Memory B cell (primary cell): ENCODE measurements around the gene ATXN7L1.

Source experiments
- ATAC-seq: fragments of 150-1000 bp; cut with Tn5 transposase; 2 replicates; pipeline ENCODE4 v1.10.0; 2021; ENCODE audit warnings: low read depth, mild to moderate bottlenecking, moderate library complexity
- DNase-seq, 2 donors: peaks; one replicate each; pipeline ENCODE4 v3.0.0; 2022; ENCODE audit warnings: low spot score in 2 of 2
- H3K27ac Mint-ChIP-seq: one replicate; pipeline ENCODE4 v1.8.0; 2022; ENCODE audit warnings: mild to moderate bottlenecking, moderate library complexity, mixed read lengths
- H3K27me3 Mint-ChIP-seq: one replicate; pipeline ENCODE4 v1.8.0; 2022; ENCODE audit warnings: mixed read lengths
- H3K36me3 Mint-ChIP-seq: one replicate; pipeline ENCODE4 v1.8.0; 2022; ENCODE audit warnings: mild to moderate bottlenecking, mixed read lengths
- H3K4me1 Mint-ChIP-seq: one replicate; pipeline ENCODE4 v1.8.0; 2022; ENCODE audit warnings: mixed read lengths
- H3K4me3 Mint-ChIP-seq: one replicate; pipeline ENCODE4 v1.8.0; 2022; ENCODE audit warnings: mild to moderate bottlenecking, moderate library complexity, mixed read lengths
- H3K9me3 Mint-ChIP-seq: one replicate; pipeline ENCODE4 v1.8.0; 2022; ENCODE audit warnings: mixed read lengths

The ATXN7L1 gene

DNA sequence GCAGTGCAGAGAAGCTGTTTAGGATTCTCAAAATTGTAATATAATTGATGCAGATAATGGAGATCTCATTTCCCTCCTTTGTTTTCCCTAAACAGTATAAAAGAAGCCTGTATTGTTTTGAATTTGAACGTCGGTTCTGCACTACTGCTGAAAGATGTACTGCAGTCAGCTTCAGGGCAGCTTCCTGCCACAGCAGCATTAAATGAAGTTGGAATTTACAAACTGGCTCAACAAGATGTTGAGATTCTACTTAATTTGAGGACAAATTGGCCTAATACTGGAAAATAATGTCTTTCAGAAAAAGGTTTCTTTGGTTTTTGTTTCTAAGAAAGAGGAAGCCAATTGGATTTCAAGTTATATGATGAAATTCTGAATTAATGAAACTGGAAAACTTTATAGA is 309.4 kb downstream of the ATXN7L1 start:
- H3K4me3 Mint-ChIP-seq: no peak overlapping the region
- no peak for ATAC-seq
- no peaks in the 10 kb centered on the region for H3K27me3 Mint-ChIP-seq
- no peak overlapping the region for H3K27ac Mint-ChIP-seq
- H3K36me3 Mint-ChIP-seq: peaks cover 11% of the 10 kb centered on the region
- H3K9me3 Mint-ChIP-seq: no peaks in the 10 kb centered on the region
- no peaks in the 10 kb centered on the region for H3K4me1 Mint-ChIP-seq
- no peak for DNase-seq

DNA sequence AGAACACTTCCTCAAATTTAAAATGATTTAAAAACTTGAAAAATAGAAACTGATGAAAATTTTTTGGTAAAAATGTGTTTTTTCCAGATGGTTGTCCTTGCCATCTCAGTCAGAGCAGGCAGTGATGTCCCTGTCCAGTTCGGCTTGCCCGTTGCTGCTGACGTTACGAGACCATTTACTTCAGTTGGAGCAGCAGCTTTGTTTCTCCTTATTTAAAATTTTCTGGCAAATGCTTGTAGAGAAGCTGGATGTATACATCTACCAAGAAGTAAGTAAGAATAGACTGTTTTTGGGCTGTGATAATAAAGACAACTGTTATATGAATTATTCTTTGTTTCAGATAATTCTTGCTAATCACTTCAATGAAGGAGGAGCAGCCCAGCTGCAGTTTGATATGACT is 311.2 kb downstream of the ATXN7L1 start:
- Mint-ChIP-seq H3K4me1 (no peaks in the 10 kb centered on the region), H3K27me3 (no peaks in the 10 kb centered on the region), H3K9me3 (no peaks in the 10 kb centered on the region), H3K36me3 (peaks cover 13% of the 10 kb centered on the region), H3K4me3 (no peak overlapping the region), H3K27ac (no peak overlapping the region)
- ATAC-seq (no peak), DNase-seq (no peak)

DNA sequence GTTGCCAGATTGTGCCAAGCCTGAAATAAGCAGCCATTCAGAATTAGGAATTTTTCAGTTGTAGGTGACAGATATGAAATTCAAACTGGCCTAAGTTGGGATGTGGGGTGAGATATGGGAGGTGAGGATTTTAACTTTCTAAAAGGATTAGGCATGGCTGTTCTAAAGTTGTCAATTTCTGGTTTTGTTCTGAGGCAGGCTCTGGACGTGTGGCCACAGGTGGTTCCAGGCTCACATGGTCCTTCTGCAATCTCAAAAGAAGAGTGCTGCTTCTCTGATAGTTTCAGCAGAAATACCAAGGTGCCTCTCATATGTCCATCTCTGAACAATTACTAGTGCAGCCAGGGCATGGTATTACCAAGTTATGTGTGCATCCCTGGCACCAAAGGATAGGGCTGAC is 316.5 kb downstream of the ATXN7L1 start:
- no peaks in the 10 kb centered on the region for H3K9me3 Mint-ChIP-seq
- H3K36me3 Mint-ChIP-seq: peaks cover 12% of the 10 kb centered on the region
- no peaks in the 10 kb centered on the region for H3K4me1 Mint-ChIP-seq
- no peak overlapping the region for H3K27ac Mint-ChIP-seq
- ATAC-seq (no peak), DNase-seq (no peak)
- no peaks in the 10 kb centered on the region for H3K27me3 Mint-ChIP-seq
- H3K4me3 Mint-ChIP-seq: no peak overlapping the region
